Measurements from ENCODE around the gene CPLANE2.

CPLANE2 gene

DNA sequence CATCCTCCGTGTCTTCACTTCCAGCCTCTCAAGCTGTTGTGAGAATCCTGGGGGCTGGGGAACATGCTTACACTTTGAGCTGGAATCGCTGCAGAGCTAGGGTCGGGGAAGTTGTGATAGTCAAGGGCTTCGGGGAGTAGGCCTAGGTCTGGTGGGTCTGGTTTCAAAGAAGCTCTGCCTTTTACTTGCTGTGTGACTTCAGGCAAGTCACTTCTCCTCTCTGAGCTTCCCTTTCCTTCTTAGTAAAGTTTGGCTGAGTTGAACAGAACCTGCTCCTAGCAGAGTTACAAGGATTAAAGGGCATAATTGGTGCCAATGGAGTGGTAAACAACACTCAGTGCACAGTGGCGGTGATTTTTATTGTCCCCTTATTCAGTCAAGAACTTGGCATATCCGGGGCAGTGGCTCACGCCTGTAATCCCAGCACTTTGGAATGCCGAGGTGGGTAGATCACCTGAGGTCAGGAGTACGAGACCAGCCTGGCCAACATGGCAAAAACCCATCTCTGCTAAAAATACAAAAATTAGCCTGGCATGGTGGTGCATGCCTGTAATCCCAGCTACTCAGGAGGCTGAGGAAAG, 50.2 kb downstream of the CPLANE2 start:
- DNase-seq = no peak

- DNase-seq = no peak
Observed at GRCh38 chr1:16184557-16185303, 52.3 kb downstream of the CPLANE2 start.

DNA sequence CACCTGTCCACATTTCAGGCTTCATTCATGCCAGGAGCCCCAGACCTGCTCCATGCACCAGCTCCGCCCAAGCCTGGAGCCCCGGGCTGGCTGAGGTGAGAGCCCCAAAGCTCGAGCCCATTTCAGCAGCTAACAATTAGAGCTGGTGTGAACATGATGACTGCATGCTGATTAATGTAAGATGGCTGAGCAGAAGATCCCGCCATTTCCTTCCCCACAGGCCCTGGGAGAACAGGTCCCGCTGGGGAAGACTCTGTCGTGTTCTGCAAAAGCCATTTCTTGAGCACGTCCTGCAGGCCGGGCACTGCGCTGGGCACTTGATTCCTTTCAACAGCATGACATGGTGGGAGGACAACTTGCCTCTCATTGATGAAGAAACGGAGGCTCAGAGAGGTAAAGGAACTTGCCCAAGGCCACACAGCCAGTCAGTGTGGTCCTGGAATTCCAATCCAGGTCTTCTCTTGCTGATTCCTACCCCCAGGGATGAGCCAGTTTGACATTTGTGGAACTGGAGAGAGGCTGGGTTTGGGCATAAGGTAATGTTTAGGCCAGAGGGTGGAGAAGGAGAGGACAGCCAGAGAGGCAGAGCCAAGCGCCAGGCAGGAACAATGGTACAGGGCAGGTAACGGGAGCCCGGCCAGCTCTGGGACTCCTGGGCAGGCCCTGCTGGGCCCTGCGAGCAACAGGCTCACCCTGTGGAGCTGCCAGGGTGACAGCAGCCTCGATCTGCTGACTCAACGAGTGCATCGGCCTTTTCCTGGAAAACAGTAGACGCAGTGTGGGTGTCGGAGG, 53.0 kb downstream of the CPLANE2 start:
- DNase-seq = no peak

DNA sequence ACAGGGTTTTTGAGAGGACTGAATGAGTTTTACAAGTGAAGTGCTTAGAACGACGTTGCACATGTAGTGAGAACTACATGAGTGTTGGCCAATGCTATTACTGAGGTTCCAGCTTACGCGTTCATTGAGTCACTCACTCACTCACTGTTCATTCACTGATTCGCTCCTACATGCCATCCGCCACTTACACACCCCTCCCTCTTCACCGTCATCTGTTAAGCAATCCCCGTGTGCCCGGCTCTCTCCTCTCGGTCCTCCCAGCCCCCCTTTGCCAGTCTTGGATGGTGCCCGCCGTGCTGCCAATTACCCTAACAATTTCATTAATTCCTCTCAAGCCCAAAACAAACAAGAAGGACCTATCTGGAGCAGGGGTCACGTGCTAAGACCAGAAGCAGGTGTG, 53.8 kb downstream of the CPLANE2 start:
- DNase-seq = no peak

DNA sequence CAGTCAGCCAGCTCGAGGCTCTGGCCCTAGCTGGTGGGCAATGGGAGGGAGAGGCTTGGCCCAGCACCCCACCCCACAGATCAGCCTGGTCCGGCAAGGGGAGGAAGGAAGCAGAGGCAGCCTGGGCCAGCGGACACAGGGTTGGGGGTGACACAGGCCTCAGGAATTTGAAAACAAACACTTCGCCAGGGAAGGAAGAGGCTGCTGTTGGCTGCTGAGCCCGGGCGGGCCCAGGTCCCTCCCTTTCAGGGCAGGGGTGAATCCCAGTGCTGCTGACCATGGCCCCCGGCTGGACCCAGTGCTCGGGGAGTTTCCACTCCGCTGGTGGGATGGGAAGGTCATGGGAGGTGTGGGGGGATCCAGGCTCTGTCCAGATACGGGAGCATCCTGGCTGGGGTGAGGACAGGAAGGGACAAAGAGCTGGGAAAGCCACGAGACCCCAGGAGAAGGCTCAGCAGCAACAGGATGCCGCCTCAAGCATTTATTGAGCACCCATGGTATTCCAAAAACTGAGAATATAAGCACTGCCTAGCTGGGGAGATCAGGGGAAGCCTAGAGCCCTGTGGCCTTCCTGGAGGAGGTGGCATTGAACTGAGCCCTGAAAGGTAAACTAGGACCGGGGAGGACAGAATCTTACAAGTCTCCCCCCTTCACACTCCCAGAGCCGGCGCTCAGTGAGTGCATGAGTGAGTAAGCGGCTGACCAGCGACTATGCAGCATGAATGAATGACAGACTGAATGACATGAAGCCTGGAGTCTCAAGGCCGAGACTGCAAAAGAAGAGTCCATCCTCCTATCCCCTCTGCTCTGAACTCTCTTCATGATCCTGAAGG, 54.9 kb downstream of the CPLANE2 start:
- DNase-seq = no peak

Data from CD4-positive, alpha-beta T cell treated with Interleukin-10 for 1 hour (primary cell).